GM12892 (cell line): Measurements from ENCODE around the gene NDFIP1.
"Not testable (repeated sequence)": the region's sequence is repeated elsewhere in the genome, so short reads cannot be mapped to it uniquely, and the experiment has no call there.

Source experiments
- DNase-seq: peaks from one replicate; pipeline ENCODE4 v3.0.0; 2011; ENCODE audit not compliant: insufficient read length
- FAIRE-seq: peaks from 2 replicates; lab custom pipeline; 2011; peaks lifted over from hg19 to GRCh38; lab: Jason Lieb, UNC
- POLR2A ChIP-seq: IDR thresholded peaks from 2 replicates; pipeline ENCODE4 v1.6.1; 2011; ENCODE audit warnings: low read depth, low read length, control low read depth
- POLR2AphosphoS5 ChIP-seq: IDR thresholded peaks from 2 replicates; pipeline ENCODE4 v1.6.1; 2011; ENCODE audit warnings: low read depth, low read length, control low read depth
- TAF1 ChIP-seq: IDR thresholded peaks from 2 replicates; pipeline ENCODE4 v1.6.1; 2011; ENCODE audit warnings: low read depth, mild to moderate bottlenecking, control low read depth, low read length, borderline replicate concordance

NDFIP1 gene

DNA sequence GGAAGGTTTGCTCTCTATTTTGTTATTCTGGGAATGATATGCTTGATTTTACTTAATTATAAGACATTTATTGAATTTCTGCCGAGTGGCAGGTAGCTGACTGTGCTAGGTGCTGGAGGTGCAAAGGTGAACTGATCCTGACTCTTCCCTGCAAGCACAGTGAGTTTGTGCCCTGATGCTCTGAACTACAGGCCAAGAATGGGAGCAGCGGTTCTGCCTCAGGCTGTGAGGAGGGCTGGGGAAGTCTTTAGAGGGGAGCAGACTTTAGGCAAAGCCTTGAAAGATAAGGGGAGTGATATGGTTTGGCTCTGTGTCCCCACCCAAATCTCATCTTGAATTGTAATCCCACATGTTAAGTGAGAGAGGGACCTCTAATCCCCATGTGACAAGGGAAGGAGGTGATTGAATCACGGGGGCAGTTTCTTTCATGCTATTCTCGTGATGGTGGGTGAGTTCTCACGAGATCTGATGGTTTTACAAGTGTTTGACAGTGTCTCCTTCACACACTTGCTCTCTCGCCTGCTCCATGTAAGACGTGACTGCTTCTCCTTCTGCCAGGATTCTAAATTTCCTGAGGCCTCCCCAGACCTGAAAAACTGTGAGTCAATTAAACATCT, 73.1 kb downstream of the NDFIP1 start:
- TF ChIP-seq POLR2AphosphoS5, result no peak
- TF ChIP-seq POLR2A, result no peak
- no peak for TF ChIP-seq TAF1
- FAIRE-seq (no peak), DNase-seq (no peak)

DNA sequence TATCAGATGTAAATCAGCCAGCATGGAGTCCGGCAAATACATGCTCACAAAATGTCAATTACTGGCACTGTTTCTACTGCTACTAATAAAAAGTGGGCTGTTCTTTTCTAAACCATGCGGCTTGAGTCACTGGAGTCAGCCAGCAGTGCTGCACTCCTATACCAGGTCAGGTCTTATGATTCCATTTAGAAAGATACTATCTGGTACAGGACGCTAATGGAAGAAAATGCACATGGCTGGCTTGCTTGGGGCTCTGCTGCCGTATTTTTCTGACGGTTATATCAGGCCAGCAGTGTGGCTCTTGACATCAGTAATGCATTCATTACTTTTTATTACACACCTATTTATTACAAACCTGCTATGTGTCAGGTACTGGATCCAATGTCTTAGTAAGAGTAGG, 74.3 kb downstream of the NDFIP1 start:
- no peak for FAIRE-seq
- no peak for DNase-seq
- TF ChIP-seq POLR2A (no peak), TAF1 (no peak), POLR2AphosphoS5 (no peak)

DNA sequence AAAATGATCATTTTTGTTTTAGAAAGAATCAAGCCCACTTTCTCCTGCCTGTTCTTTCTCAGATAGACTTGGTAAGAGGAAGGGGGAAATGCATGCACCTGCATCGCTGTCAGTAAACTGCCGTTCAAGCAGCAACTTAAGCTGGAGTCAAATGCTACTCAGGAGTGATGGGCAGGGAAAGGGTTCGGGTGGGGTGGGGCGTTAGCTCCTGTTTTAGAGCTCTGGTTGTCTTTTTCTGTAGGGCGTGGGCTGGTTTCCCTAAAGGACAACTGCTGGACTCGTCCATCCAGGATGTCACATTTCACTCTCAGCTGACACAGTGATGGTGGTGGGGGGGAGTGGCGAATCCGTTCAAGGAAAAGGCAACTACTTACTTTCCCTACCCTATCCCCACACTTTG, 75.0 kb downstream of the NDFIP1 start:
- TF ChIP-seq TAF1 (no peak), POLR2AphosphoS5 (no peak), POLR2A (no peak)

DNA sequence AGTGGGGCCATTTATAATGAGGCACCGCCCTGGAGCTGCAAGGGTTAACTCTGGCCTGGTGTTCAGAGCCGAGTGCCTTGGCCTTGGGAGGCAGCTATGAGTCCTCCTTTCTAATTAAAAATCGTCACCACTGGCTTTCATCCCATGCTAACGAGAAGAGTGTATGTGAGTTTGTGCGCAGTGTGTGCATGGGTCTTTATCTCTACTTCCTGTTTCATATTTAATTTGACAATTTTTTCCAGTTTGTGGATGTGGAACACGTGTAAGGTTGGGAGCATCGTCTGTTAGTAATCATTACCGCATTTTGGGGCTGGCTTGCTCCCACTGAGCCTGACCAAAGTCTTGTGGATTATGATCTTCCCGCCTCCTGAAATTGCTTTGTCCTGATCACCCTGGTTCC, 76.4 kb downstream of the NDFIP1 start:
- DNase-seq (no peak), FAIRE-seq (no peak)
- TF ChIP-seq POLR2AphosphoS5 (no peak), POLR2A (no peak), TAF1 (no peak)

More for the DNA sequence above, 75.0 kb downstream of the NDFIP1 start:
- no peak for FAIRE-seq
- no peak for DNase-seq

DNA sequence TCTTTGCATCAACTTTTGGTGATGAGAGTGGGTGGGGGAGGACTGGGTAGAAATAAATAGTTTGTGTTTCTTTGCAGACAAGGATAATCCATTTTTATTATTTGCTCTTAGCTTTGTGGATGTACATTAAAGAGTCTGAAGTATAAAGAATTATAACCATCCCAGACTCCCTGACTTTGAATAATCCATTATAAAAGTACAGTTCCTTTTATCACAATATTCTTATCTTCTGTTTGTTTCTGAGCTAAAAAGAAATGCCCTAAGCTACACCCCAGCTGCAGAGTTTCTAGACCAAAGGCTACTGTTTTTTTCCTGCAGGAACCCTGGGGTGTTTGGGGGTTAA, 77.9 kb downstream of the NDFIP1 start:
- DNase-seq (no peak), FAIRE-seq (no peak)
- TF ChIP-seq POLR2A (no peak), TAF1 (no peak), POLR2AphosphoS5 (no peak)

DNA sequence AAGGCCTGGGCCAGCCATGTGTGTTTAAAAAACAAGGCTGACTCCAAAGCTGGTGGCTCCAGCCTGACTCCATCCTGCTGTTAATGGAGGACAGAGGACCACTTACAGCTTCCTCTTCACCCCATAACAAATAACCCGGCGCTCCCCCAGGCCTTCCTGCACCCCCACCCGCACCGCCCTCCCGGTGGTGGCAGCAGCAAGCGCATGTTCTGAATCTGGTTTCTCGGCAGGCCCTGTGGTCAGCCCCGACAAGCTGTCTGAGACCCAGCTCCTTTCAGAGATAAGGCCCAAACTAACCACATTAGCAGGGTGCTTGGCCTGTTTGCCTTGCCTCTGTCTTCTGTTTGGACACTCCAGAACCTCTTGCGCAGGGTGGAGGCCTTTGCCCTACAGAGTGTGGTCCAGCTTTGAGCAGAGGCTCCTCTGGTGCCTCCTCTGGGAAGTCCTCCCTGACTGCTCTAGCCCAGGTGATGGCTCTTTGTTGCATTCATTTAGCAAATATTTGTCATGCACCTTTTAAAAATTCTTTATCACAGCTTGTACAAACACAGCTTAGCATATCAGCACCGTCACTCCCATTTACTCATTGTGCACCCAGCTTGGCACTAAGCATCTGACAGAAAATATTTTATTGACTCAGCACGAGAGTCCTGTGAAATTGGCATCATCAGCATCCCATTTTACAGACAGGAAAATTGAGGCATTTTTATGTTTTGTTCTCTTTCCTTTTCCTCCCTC, 78.4 kb downstream of the NDFIP1 start:
- no peak for DNase-seq
- no peak for TF ChIP-seq TAF1
- TF ChIP-seq POLR2AphosphoS5, result no peak
- TF ChIP-seq POLR2A, result no peak
- no peak for FAIRE-seq

DNA sequence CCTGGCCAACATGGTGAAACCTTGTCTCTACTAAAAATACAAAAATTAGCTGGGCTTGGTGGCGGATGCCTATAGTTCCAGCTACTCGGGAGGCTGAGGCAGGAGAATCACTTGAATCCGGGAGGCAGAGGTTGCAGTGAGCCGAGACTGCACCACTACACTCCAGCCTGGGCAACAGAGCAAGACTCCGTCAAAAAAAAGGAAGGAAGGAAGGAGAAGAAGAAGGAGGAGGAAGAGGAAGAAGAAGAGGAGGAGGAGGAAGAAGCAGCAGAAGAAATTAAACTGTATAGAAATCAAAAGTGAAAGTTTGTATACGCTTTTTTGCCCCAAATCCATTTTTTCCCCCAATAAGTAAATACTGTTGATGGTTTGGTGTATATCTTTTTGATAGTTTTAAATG, 80.1 kb downstream of the NDFIP1 start:
- not testable (repeated sequence) for FAIRE-seq

DNA sequence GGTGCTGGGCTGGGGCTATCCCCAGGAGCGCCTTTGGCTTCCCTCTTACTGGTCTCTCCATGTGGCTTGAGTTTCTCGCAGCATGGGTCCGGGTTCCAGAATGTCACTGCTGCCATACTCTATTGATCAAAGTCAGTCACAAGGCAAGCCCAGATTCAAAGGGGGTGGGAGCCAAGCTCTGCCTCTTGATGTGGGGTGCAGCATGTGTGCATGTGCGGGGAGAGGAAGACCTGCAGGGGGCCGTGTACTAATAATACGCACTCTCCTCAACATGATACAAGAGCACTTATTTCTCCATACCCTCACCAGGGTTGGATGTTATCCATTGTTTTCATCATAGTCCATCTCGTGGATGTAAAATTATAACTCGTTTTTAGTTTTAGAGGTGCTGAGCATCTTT, 81.2 kb downstream of the NDFIP1 start:
- FAIRE-seq (no peak), DNase-seq (no peak)
- TF ChIP-seq POLR2A (no peak), POLR2AphosphoS5 (no peak), TAF1 (no peak)

More for the DNA sequence above, 80.1 kb downstream of the NDFIP1 start:
- not testable (repeated sequence) for DNase-seq

DNA sequence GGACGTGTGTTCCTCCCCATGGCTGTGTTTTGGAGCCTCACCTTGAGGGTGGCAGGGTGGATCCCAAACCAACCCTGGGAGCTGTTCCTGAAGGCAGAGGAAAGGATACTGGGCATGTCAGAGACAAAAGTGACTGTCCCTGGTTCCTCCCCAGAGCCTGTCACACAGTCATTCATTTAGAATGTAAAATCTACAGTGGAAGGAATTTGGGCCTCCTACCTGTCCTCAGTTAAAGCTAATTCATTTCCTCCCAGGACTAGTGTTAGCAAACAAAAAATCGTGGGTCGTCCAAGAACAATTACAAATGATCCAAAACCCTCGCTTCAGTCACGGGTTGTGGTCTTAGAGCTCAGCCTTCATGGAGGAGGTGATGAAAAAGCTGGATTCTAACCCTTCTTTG, 83.2 kb downstream of the NDFIP1 start:
- DNase-seq (no peak), FAIRE-seq (no peak)
- TF ChIP-seq POLR2A (no peak), POLR2AphosphoS5 (no peak), TAF1 (no peak)

DNA sequence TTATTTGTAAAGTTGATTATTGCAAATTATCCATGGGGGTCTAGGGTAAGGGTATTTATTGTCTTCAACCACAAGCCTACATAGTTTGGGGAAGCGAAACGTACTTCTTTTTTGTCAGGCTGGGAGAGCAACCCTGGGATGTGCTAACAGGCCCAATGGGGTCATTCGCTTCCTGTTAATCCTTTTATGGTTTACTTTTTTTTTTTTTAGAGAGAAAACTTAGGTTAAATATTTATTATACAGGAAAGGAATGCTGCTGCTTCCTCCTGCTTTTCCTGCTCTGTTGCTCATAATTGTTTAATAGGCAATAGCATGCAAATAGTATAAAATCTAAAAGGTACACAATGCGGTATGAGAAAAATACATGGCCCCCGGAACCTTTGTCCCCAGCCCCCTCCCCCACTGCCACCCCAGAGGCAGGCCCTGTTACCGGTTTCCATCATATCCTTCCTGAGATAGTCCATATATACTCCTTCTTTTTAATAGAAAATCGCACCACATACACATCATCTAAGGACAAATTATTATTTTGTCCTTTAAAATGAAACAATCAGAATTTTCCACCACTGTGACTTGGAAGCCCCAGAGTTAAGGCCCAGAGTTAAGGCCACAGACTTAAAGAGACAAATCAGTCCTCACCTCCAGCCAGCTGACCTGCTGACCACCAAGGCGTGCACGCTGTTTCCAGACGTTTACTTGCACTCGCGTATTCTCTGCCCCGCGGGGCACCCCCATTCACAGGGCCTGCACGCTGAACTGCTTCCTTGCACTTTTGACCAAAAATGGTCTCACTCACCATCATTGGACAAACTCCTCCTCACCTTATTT, 83.9 kb downstream of the NDFIP1 start:
- FAIRE-seq (no peak), DNase-seq (no peak)
- TF ChIP-seq POLR2A, result no peak
- no peak for TF ChIP-seq POLR2AphosphoS5
- no peak for TF ChIP-seq TAF1

DNA sequence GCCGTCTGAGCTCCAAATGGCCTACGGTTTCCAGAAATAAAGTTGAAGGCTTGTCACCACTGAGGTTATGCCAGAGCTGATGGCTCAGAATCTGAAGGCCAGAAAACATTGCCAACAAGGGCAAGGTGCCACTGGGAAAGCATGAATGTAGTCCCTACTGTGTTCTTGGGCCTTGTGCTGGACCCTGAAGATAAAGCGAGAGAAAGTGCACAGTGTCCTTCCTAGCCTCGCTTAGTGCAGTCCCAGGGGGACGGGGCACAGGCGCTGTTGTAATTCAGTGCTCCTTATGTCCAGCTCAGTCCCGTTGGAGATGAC, 84.5 kb downstream of the NDFIP1 start:
- TF ChIP-seq POLR2AphosphoS5, result no peak
- TF ChIP-seq POLR2A, result no peak
- no peak for TF ChIP-seq TAF1
- DNase-seq (no peak), FAIRE-seq (no peak)
